PC-9 (cell line): Measurements from ENCODE around the gene WWC2. TPM values are rescaled to one million over a fixed set of nuclear protein-coding genes. Genes with fewer than 3 reads are reported as not detected.
A peak's percentile ranks its signal among the peaks of the same experiment; 100 is the strongest.

Source experiments
- BruUV-seq: library from RNA; stranded (reverse); fragments of 400-500 nt; replicated peaks from 2 replicates; lab custom pipeline; 2021; lab: Mats Ljungman, UMichigan
- CTCF ChIA-PET: fragments of 300-600 bp; sonication (Branson Sonifier 250); formaldehyde crosslinking; loops from one replicate; lab custom pipeline; 2022; ENCODE audit warnings: antibody characterized with exemption; lab: Charles Lee
- POLR2A ChIA-PET: fragments of 300-600 bp; sonication (Branson Sonifier 250); formaldehyde crosslinking; loops from one replicate; lab custom pipeline; 2022; ENCODE audit warnings: antibody characterized with exemption; ENCODE audit not compliant: unreplicated experiment; lab: Charles Lee
- DNase-seq, 2 experiments: peaks; one replicate each; pipeline versions ENCODE4 v3.0.0 to v3.0.0-alpha.2; 2015 to 2022; ENCODE audit warnings: mixed read lengths in 1 of 2
- H2AFZ ChIP-seq: fragments of 200-600 bp; sonication (generic); 2 replicates; pipeline ENCODE4 v1.8.1; 2017; ENCODE audit warnings: antibody characterized with exemption
- H3F3A ChIP-seq: fragments of 200-600 bp; sonication (generic); 2 replicates; pipeline ENCODE4 v1.8.1; 2017; ENCODE audit warnings: antibody characterized with exemption, mild to moderate bottlenecking, low read depth; ENCODE audit not compliant: insufficient read depth
- H3K27ac ChIP-seq: fragments of 200-600 bp; sonication (generic); 2 replicates; pipeline ENCODE4 v1.6.1; 2016; ENCODE audit warnings: mixed run types
- H3K27me3 ChIP-seq: fragments of 200-600 bp; sonication (generic); 2 replicates; pipeline ENCODE4 v1.6.1; 2016; ENCODE audit warnings: low read depth, mixed run types; ENCODE audit not compliant: insufficient read depth
- H3K36me3 ChIP-seq: fragments of 200-600 bp; sonication (generic); 2 replicates; pipeline ENCODE4 v1.6.1; 2016; ENCODE audit warnings: low read depth, mixed run types
- H3K4me1 ChIP-seq: fragments of 200-600 bp; sonication (generic); replicated peaks from 2 replicates; pipeline ENCODE4 v1.6.1; 2016; ENCODE audit warnings: mixed run types; ENCODE audit not compliant: insufficient read depth
- H3K4me2 ChIP-seq: fragments of 200-600 bp; sonication (generic); 2 replicates; pipeline ENCODE4 v1.6.1; 2017; ENCODE audit warnings: mixed run types
- H3K4me3 ChIP-seq: fragments of 200-600 bp; sonication (generic); 2 replicates; pipeline ENCODE4 v1.6.1; 2016; ENCODE audit warnings: mixed run types
- H3K79me2 ChIP-seq: fragments of 200-600 bp; sonication (generic); 2 replicates; pipeline ENCODE4 v1.6.1; 2017; ENCODE audit warnings: low read depth, mixed run types
- H3K9me2 ChIP-seq: fragments of 200-600 bp; sonication (generic); 2 replicates; pipeline ENCODE4 v1.8.1; 2017; ENCODE audit warnings: mild to moderate bottlenecking; ENCODE audit not compliant: insufficient read depth
- H3K9me3 ChIP-seq: fragments of 200-600 bp; sonication (generic); 2 replicates; pipeline ENCODE4 v1.8.1; 2016; ENCODE audit warnings: low read depth; ENCODE audit not compliant: insufficient read depth
- H4K20me1 ChIP-seq: fragments of 200-600 bp; sonication (generic); 2 replicates; pipeline ENCODE4 v1.8.1; 2017; ENCODE audit not compliant: insufficient read depth
- CTCF ChIP-seq: fragments of 200-600 bp; sonication (generic); conservative IDR thresholded peaks from 2 replicates; pipeline ENCODE4 v1.6.1; 2017; ENCODE audit warnings: mixed run types, antibody characterized with exemption, mild to moderate bottlenecking, moderate library complexity
- EZH2 ChIP-seq: fragments of 200-600 bp; sonication (generic); IDR thresholded peaks from 2 replicates; pipeline ENCODE4 v1.8.0; 2017; ENCODE audit warnings: antibody characterized with exemption, low read depth
- intact Hi-C: fragments of 100-400 bp; cut with micrococcal nuclease; formaldehyde crosslinking; loops from one replicate; pipeline ENCODE4 v1.10.0; 2022; ENCODE audit not compliant: unreplicated experiment
- total RNA-seq: library from RNA; stranded (reverse); gene quantifications from 2 replicates; pipeline ENCODE4 v1.2.3, GENCODE V29; 2021

Gene WWC2
- total RNA-seq, 1 experiment from 2014 or later = 42.3 TPM

- no peaks in the 10 kb centered on the region for H3K27me3 ChIP-seq
- no peaks in the 10 kb centered on the region for H3K36me3 ChIP-seq
- no peak overlapping the region for H3K4me2 ChIP-seq
- POLR2A ChIA-PET = no interaction called here
- DNase-seq = no peak
- 0 out of 2 replicates have a peak, but pooled peaks cover 3% of the 10 kb centered on the region for H3F3A ChIP-seq
- CTCF ChIA-PET = no interaction called here
- no peaks in the 10 kb centered on the region for H3K9me2 ChIP-seq
- H3K9me3 ChIP-seq = no peaks in the 10 kb centered on the region
- intact Hi-C loops = no loop called here
- H2AFZ ChIP-seq = no peak overlapping the region
- no peaks in the 10 kb centered on the region for H3K79me2 ChIP-seq
- no peaks in the 10 kb centered on the region for H3K4me1 ChIP-seq
- no peak overlapping the region for H3K27ac ChIP-seq
- BruUV-seq = no TSS peak
- H3K4me3 ChIP-seq = no peak overlapping the region
- H4K20me1 ChIP-seq = no peaks in the 10 kb centered on the region
- no peak for TF ChIP-seq CTCF
- TF ChIP-seq EZH2 = no peak
Observed at GRCh38 chr4:183333983-183334382, 234.9 kb downstream of the WWC2 start.

- no peaks in the 10 kb centered on the region for H3K27me3 ChIP-seq
- no peak overlapping the region for H3K4me3 ChIP-seq
- intact Hi-C loops = no loop called here
- no peak overlapping the region for H3K27ac ChIP-seq
- peak in 1 of 2 experiments; percentile 76 for DNase-seq
- no peaks in the 10 kb centered on the region for H3K36me3 ChIP-seq
- no peaks in the 10 kb centered on the region for H4K20me1 ChIP-seq
- no peaks in the 10 kb centered on the region for H3K4me1 ChIP-seq
- 0 out of 2 replicates have a peak, but pooled peaks cover 3% of the 10 kb centered on the region for H3F3A ChIP-seq
- no peak overlapping the region for H3K4me2 ChIP-seq
- no peaks in the 10 kb centered on the region for H3K9me3 ChIP-seq
- H2AFZ ChIP-seq = no peak overlapping the region
- no peaks in the 10 kb centered on the region for H3K9me2 ChIP-seq
- ChIA-PET POLR2A (no interaction called here), CTCF (no interaction called here)
- no peak for TF ChIP-seq CTCF
- TF ChIP-seq EZH2 = no peak
- no peaks in the 10 kb centered on the region for H3K79me2 ChIP-seq
- no TSS peak for BruUV-seq
Observed at GRCh38 chr4:183335369-183335940, 236.4 kb downstream of the WWC2 start.

- no peak overlapping the region for H2AFZ ChIP-seq
- CTCF ChIA-PET = no interaction called here
- POLR2A ChIA-PET = no interaction called here
Observed at GRCh38 chr4:183337349-183337748, 238.3 kb downstream of the WWC2 start.

More at GRCh38 chr4:183337349-183337748, 238.3 kb downstream of the WWC2 start:
- Histone ChIP-seq H3K36me3 (no peaks in the 10 kb centered on the region), H3K4me2 (no peak overlapping the region), H3K9me2 (no peaks in the 10 kb centered on the region), H4K20me1 (no peaks in the 10 kb centered on the region), H3K9me3 (no peaks in the 10 kb centered on the region), H3K27ac (no peak overlapping the region), H3K79me2 (no peaks in the 10 kb centered on the region), H3K4me1 (no peaks in the 10 kb centered on the region), H3K4me3 (no peak overlapping the region), H3K27me3 (no peaks in the 10 kb centered on the region), H3F3A (0 out of 2 replicates have a peak, but pooled peaks cover 3% of the 10 kb centered on the region)
- intact Hi-C loops = no loop called here
- DNase-seq = no peak
- no peak for TF ChIP-seq CTCF
- no peak for TF ChIP-seq EZH2
- BruUV-seq = no TSS peak
